Liver (tissue), 3 donors: ENCODE results near the gene USH1G.

ENCODE experiments used
- CTCF ChIP-seq: fragments of 150-350 bp; IDR thresholded peaks from 2 replicates; pipeline ENCODE4 v1.5.1; 2017; ENCODE audit warnings: improper control_type of control experiment, low read depth, low read length; ENCODE audit not compliant: missing input control
- JUND ChIP-seq, 2 donors: IDR thresholded peaks; 2 replicates each; pipeline ENCODE4 v1.6.1; 2016; ENCODE audit warnings: antibody characterized with exemption in 2 of 2
- REST ChIP-seq: IDR thresholded peaks from 2 replicates; pipeline ENCODE4 v1.6.1; 2016; ENCODE audit warnings: antibody characterized with exemption, mild to moderate bottlenecking
- RXRA ChIP-seq, 2 donors: IDR thresholded peaks; 2 replicates each; pipeline ENCODE4 v1.6.1; 2017 to 2018; ENCODE audit warnings: antibody characterized with exemption in 2 of 2, mild to moderate bottlenecking in 1 of 2
- TF ChIP-seq, protein P1 (sequence below): IDR thresholded peaks from 2 replicates; pipeline ENCODE4 v1.6.1; 2016; ENCODE audit warnings: antibody characterized with exemption
- TF ChIP-seq, protein P2 (sequence below): IDR thresholded peaks from 2 replicates; pipeline ENCODE4 v1.6.1; 2016; ENCODE audit warnings: antibody characterized with exemption
- donor health status: healthy.
- donor health status: healthy.

DNA sequence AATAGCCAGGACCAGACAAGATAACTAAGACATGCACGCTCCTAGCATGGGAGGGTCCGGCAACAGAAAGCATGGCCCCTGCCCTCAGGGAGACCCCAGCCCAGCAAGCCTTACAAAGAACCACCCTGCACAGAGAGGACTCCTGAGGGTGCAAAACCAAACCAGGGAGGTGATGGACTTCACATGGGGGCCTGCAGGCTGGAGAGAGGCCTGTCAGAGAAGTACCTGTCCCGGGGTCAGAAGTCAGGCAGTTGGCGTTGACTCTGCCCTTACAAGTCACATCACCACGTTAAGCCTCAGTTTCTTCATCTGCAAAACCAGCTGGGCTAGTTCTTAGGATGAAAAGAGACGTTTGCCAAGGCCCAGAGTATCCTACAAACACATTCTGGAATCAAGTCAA is 5.7 kb upstream of the USH1G start:
- TF ChIP-seq, protein P1, sequence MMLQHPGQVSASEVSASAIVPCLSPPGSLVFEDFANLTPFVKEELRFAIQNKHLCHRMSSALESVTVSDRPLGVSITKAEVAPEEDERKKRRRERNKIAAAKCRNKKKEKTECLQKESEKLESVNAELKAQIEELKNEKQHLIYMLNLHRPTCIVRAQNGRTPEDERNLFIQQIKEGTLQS: no peak
- TF ChIP-seq CTCF (no peak), JUND (IDR thresholded peaks at IDR 0.05) (no peak), REST (no peak), RXRA (IDR thresholded peaks at IDR 0.05) (no peak)
- TF ChIP-seq, protein P2, sequence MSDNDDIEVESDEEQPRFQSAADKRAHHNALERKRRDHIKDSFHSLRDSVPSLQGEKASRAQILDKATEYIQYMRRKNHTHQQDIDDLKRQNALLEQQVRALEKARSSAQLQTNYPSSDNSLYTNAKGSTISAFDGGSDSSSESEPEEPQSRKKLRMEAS: no peak
